H1 (cell line): ENCODE measurements around the gene SPSB2.

Source experiments
- HDAC6 ChIP-seq: IDR thresholded peaks from one replicate; pipeline ENCODE4 v1.7.1; 2012; ENCODE audit warnings: low read depth, mild to moderate bottlenecking, inconsistent platforms, low read length, moderate library complexity
- MAFK ChIP-seq: IDR thresholded peaks from 2 replicates; pipeline ENCODE4 v1.6.1; 2012; ENCODE audit warnings: low read depth, mild to moderate bottlenecking, improper control_type of control experiment, low read length
- NANOG ChIP-seq: IDR thresholded peaks from 2 replicates; pipeline ENCODE4 v1.6.1; 2011; ENCODE audit warnings: low read length, low read depth, mild to moderate bottlenecking, inconsistent platforms; ENCODE audit not compliant: insufficient read depth, poor library complexity, severe bottlenecking
- POLR2A ChIP-seq, 2 experiments: IDR thresholded peaks; 1 replicate in 1 of 2; 2 replicates in 1 of 2; pipeline ENCODE4 v1.6.1; 2011; ENCODE audit warnings: low read depth in 2 of 2, low read length in 2 of 2, mild to moderate bottlenecking in 2 of 2; ENCODE audit errors: control extremely low read depth in 1 of 2
- POLR2AphosphoS5 ChIP-seq: IDR thresholded peaks from 2 replicates; pipeline ENCODE4 v1.6.1; 2011; ENCODE audit warnings: low read depth, low read length
- ZNF274 ChIP-seq: IDR thresholded peaks from 2 replicates; pipeline ENCODE4 v1.7.0; 2012; ENCODE audit warnings: low read length, borderline replicate concordance; ENCODE audit errors: extremely low read depth
- TF ChIP-seq, protein P1 (sequence below), 3 experiments: IDR thresholded peaks; 1 replicate in 2 of 3; 2 replicates in 1 of 3; pipeline versions ENCODE4 v1.5.1 to v1.6.1; 2011; ENCODE audit warnings: low read length in 3 of 3, mild to moderate bottlenecking in 3 of 3, inconsistent platforms in 2 of 3, low read depth in 1 of 3, moderate library complexity in 1 of 3; ENCODE audit not compliant: insufficient read depth in 1 of 3; ENCODE audit errors: control extremely low read depth in 1 of 3

DNA sequence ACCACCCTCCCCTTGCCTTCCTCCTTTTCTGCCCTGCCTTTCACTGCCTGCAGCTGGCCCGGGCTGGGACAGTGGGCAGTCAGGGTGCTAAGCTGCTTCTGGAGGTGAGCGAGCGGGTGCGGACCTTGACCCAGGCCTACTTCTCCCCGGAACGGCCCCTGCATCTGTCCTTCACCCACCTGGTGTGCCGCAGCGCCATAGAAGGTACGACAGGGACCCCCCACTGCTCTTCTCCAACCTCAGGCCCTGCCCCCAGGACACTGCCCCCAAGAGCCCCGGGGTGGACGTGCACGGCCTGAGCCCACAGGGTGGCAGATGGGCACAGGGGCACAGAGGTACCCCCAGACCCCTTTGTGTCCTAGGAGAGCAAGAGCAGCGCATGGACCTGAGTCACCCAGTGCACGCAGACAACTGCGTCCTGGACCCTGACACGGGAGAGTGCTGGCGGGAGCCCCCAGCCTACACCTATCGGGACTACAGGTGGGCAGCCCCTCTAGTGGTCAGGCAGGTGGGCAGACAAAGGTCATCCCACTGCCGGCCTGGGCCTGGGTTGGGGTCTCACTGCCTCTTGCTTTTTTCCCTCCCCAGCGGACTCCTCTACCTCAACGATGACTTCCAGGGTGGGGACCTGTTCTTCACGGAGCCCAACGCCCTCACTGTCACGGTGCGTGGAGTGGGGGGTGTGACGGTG, 35.6 kb downstream of the SPSB2 start:
- TF ChIP-seq, protein P1, sequence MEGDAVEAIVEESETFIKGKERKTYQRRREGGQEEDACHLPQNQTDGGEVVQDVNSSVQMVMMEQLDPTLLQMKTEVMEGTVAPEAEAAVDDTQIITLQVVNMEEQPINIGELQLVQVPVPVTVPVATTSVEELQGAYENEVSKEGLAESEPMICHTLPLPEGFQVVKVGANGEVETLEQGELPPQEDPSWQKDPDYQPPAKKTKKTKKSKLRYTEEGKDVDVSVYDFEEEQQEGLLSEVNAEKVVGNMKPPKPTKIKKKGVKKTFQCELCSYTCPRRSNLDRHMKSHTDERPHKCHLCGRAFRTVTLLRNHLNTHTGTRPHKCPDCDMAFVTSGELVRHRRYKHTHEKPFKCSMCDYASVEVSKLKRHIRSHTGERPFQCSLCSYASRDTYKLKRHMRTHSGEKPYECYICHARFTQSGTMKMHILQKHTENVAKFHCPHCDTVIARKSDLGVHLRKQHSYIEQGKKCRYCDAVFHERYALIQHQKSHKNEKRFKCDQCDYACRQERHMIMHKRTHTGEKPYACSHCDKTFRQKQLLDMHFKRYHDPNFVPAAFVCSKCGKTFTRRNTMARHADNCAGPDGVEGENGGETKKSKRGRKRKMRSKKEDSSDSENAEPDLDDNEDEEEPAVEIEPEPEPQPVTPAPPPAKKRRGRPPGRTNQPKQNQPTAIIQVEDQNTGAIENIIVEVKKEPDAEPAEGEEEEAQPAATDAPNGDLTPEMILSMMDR (IDR thresholded peaks at IDR 0.05; ENCODE audit: control extremely low read depth in 1 of 3, insufficient read depth in 1 of 3, low read depth in 1 of 3, low read length in 3 of 3): no peak
- no peak for TF ChIP-seq MAFK
- TF ChIP-seq POLR2AphosphoS5: no peak
- no peak for TF ChIP-seq NANOG
- no peak for TF ChIP-seq POLR2A (IDR thresholded peaks at IDR 0.05; ENCODE audit: control extremely low read depth in 1 of 2, low read depth in 2 of 2, low read length in 2 of 2)
- no peak for TF ChIP-seq ZNF274
- no peak for TF ChIP-seq HDAC6
